OCI-LY1 (cell line): ENCODE data around the gene PPP2R5C.
"Not testable (repeated sequence)": the region's sequence is repeated elsewhere in the genome, so short reads cannot be mapped to it uniquely, and the experiment has no call there.

ENCODE experiments used
- H2AFZ ChIP-seq: fragments of 200-600 bp; sonication (generic), shearing (Covaris generic); 2 replicates; pipeline ENCODE4 v1.6.0; 2014; ENCODE audit warnings: antibody characterized with exemption, mild to moderate bottlenecking, low read length
- H3F3A ChIP-seq: fragments of 200-600 bp; sonication (generic), shearing (Covaris generic); 2 replicates; pipeline ENCODE4 v1.6.0; 2014; ENCODE audit warnings: mild to moderate bottlenecking, antibody characterized with exemption, low read length, moderate library complexity; ENCODE audit not compliant: insufficient read depth
- H3K27ac ChIP-seq: fragments of 200-600 bp; sonication (generic); 2 replicates; pipeline ENCODE4 v1.5.1; 2014; ENCODE audit warnings: low read length, mixed run types, mild to moderate bottlenecking, low read depth; ENCODE audit not compliant: poor library complexity, severe bottlenecking
- H3K27me3 ChIP-seq: fragments of 200-600 bp; sonication (generic); 2 replicates; pipeline ENCODE4 v1.6.0; 2014; ENCODE audit warnings: antibody characterized with exemption, mild to moderate bottlenecking, low read length, moderate library complexity; ENCODE audit not compliant: insufficient read depth
- H3K36me3 ChIP-seq: fragments of 200-600 bp; sonication (generic); 2 replicates; pipeline ENCODE4 v1.6.1; 2014; ENCODE audit warnings: mild to moderate bottlenecking, antibody characterized with exemption, low read length, moderate library complexity, mixed read lengths; ENCODE audit not compliant: insufficient read depth
- H3K4me1 ChIP-seq: fragments of 200-600 bp; sonication (generic); 2 replicates; pipeline ENCODE4 v1.5.1; 2014; ENCODE audit warnings: mild to moderate bottlenecking, low read length, moderate library complexity; ENCODE audit not compliant: insufficient read depth, severe bottlenecking
- H3K4me2 ChIP-seq: fragments of 200-600 bp; sonication (generic), shearing (Covaris generic); 2 replicates; pipeline ENCODE4 v1.6.1; 2014; ENCODE audit warnings: low read length
- H3K4me3 ChIP-seq: fragments of 200-600 bp; sonication (generic); 2 replicates; pipeline ENCODE4 v1.5.1; 2014; ENCODE audit warnings: low read length, low read depth, mild to moderate bottlenecking, mixed read lengths; ENCODE audit not compliant: poor library complexity, severe bottlenecking
- H3K79me2 ChIP-seq: fragments of 200-600 bp; shearing (Covaris generic); 2 replicates; pipeline ENCODE4 v1.6.1; 2016; ENCODE audit warnings: mixed run types, low read length, mixed read lengths; ENCODE audit not compliant: insufficient read depth
- H3K9ac ChIP-seq: fragments of 200-600 bp; sonication (generic), shearing (Covaris generic); 2 replicates; pipeline ENCODE4 v1.6.1; 2014; ENCODE audit warnings: mild to moderate bottlenecking, low read length, mixed read lengths
- H3K9me2 ChIP-seq: fragments of 200-600 bp; sonication (generic), shearing (Covaris generic); 2 replicates; pipeline ENCODE4 v1.6.1; 2014; ENCODE audit warnings: low read depth, mild to moderate bottlenecking, low read length, mixed read lengths
- H3K9me3 ChIP-seq: fragments of 200-600 bp; shearing (Covaris generic); 2 replicates; pipeline ENCODE4 v1.6.1; 2014; ENCODE audit warnings: low read length, mixed read lengths
- H4K20me1 ChIP-seq: fragments of 200-600 bp; sonication (generic), shearing (Covaris generic); 2 replicates; pipeline ENCODE4 v1.6.0; 2016; ENCODE audit warnings: mild to moderate bottlenecking, low read length; ENCODE audit not compliant: insufficient read depth
- EZH2 ChIP-seq: fragments of 200-600 bp; sonication (generic), shearing (Covaris generic); IDR thresholded peaks from 2 replicates; pipeline ENCODE4 v1.8.0; 2017; ENCODE audit warnings: borderline replicate concordance, mixed run types, mild to moderate bottlenecking, antibody characterized with exemption, low read length, moderate library complexity, mixed read lengths
- TF ChIP-seq, protein P1 (sequence below): fragments of 200-600 bp; sonication (generic), shearing (Covaris generic); IDR thresholded peaks from 2 replicates; pipeline ENCODE4 v1.5.1; 2017; ENCODE audit warnings: mild to moderate bottlenecking, antibody characterized with exemption, low read length, moderate library complexity, mixed read lengths

Gene PPP2R5C

DNA sequence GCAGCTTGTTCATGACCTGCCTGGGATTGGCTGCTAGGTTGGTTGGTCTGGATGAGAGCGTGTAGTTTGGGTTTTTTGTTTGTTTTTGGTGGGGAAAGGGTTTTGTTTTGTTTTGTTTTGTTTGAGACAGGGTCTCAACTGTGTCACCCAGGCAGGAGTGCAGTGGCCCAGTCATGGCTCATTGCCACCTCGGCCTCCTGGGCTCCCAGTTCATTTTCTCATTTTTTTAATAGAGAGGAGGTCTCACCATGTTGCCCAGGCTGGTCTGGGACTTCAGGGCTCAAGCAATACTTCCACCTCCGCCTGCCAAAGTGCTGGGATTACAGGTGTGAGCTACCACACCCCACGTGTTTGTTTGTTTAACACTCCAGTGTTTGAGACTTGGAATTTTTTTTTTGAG is 206.7 kb downstream of the PPP2R5C start:
- Histone ChIP-seq H3K9me2 (no peaks in the 10 kb centered on the region), H3K27ac (peak overlapping the region; percentile 94), H3K4me2 (peak overlapping the region; percentile 93), H3K79me2 (peaks cover 66% of the 10 kb centered on the region), H4K20me1 (no peaks in the 10 kb centered on the region), H2AFZ (no peak overlapping the region), H3K4me1 (peaks cover 64% of the 10 kb centered on the region), H3K9ac (peak overlapping the region; percentile 89), H3F3A (no peaks in the 10 kb centered on the region; the same call in 1 of the 2 replicates), H3K4me3 (peak overlapping the region; percentile 96), H3K27me3 (no peaks in the 10 kb centered on the region), H3K9me3 (no peaks in the 10 kb centered on the region), H3K36me3 (0 out of 2 replicates have a peak, but pooled peaks cover 4% of the 10 kb centered on the region)
- no peak for TF ChIP-seq EZH2
- TF ChIP-seq, protein P1, sequence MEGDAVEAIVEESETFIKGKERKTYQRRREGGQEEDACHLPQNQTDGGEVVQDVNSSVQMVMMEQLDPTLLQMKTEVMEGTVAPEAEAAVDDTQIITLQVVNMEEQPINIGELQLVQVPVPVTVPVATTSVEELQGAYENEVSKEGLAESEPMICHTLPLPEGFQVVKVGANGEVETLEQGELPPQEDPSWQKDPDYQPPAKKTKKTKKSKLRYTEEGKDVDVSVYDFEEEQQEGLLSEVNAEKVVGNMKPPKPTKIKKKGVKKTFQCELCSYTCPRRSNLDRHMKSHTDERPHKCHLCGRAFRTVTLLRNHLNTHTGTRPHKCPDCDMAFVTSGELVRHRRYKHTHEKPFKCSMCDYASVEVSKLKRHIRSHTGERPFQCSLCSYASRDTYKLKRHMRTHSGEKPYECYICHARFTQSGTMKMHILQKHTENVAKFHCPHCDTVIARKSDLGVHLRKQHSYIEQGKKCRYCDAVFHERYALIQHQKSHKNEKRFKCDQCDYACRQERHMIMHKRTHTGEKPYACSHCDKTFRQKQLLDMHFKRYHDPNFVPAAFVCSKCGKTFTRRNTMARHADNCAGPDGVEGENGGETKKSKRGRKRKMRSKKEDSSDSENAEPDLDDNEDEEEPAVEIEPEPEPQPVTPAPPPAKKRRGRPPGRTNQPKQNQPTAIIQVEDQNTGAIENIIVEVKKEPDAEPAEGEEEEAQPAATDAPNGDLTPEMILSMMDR: no peak

DNA sequence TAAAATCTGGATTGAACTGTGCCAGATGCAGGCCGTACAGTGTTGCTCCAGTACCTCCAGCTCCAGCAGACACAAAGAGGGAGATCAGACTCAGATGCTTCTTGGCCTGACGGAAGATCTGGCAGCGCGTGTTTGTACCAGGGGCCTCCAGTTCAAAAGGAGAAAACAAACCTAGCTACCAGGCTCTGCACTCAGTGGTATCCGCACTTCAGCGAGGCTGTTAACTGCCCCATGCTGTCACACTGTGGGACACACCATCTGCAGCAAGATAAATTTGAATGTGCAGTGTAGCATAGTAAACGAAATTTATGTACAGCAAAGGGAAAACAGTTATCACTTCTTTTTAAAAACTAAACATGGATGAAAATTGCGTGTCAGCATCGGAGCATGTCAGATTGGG is 208.0 kb downstream of the PPP2R5C start:
- Histone ChIP-seq H3F3A (no peaks in the 10 kb centered on the region; the same call in 1 of the 2 replicates), H3K4me2 (peak overlapping the region; percentile 61), H3K9ac (peak overlapping the region; percentile 53; the same call in 1 of the 2 replicates), H3K9me2 (no peaks in the 10 kb centered on the region), H3K27ac (peak overlapping the region; percentile 94), H3K36me3 (0 out of 2 replicates have a peak, but pooled peaks cover 4% of the 10 kb centered on the region), H4K20me1 (no peaks in the 10 kb centered on the region), H3K27me3 (no peaks in the 10 kb centered on the region), H3K4me1 (peaks cover 59% of the 10 kb centered on the region), H3K79me2 (peaks cover 78% of the 10 kb centered on the region), H2AFZ (no peak overlapping the region), H3K9me3 (no peaks in the 10 kb centered on the region), H3K4me3 (peak overlapping the region; percentile 43)
- no peak for TF ChIP-seq EZH2
- TF ChIP-seq, protein P1: no peak

DNA sequence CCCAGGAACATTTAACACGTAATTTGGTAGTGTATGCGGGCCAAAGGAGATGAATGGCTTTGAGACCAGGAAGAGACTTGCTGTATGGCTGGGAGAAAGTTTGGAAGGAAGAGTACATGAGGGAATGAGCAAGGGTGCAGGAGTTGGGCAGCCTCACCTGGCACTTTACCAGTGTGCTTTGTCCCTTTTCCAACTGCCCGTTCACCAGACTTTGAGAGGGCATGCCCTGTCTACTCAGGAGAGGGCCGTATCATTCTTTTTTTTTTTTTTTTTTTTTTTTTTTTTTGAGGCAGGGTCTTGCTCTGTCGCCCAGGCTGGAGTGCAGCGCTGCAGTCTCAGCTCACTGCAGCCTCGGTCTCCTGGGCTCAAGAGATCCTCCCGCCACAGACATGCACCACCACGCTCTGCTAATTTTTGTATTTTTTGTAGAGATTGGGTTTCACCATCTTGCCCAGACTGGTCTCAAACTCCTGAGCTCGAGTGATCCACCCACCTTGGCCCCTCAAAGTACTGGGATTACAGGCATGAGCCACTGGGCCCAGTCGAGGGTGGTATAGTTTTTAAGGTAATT is 209.4 kb downstream of the PPP2R5C start:
- Histone ChIP-seq H3F3A (no peaks in the 10 kb centered on the region; the same call in 1 of the 2 replicates), H2AFZ (no peak overlapping the region), H3K9ac (peak overlapping the region; percentile 22; the same call in 1 of the 2 replicates), H3K4me3 (no peak overlapping the region), H3K27ac (peak overlapping the region; percentile 94), H3K27me3 (no peaks in the 10 kb centered on the region), H3K9me3 (no peaks in the 10 kb centered on the region), H4K20me1 (no peaks in the 10 kb centered on the region), H3K79me2 (peaks cover 76% of the 10 kb centered on the region), H3K36me3 (peaks cover 9% of the 10 kb centered on the region; the same call in 1 of the 2 replicates), H3K4me2 (peak overlapping the region; percentile 40; the same call in 1 of the 2 replicates), H3K9me2 (no peaks in the 10 kb centered on the region), H3K4me1 (peaks cover 57% of the 10 kb centered on the region)
- TF ChIP-seq EZH2: no peak
- TF ChIP-seq, protein P1: no peak

DNA sequence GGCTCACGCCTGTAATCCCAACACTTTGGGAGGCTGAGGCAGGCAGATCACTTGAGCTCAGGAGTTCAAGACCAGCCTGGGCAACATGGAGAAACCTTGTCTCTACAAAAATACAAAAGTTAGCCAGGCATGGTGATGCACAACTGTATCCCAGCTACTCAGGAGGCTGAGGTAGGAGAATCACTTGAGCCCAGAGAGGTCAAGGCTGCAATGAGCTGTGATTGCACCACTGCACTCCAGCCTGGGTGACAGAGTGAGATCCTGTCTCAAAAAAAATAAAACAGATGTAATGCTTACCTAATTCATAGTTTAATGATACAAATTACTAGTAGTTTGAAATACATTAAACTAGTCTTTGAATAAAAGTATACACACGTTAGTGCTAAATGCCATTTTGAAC is 209.9 kb downstream of the PPP2R5C start:
- H2AFZ ChIP-seq, H3K36me3 ChIP-seq, H3K9me2 ChIP-seq, H3K9ac ChIP-seq, H3K9me3 ChIP-seq, H3K27me3 ChIP-seq, H4K20me1 ChIP-seq, H3K4me2 ChIP-seq, H3F3A ChIP-seq, H3K4me3 ChIP-seq: not testable (repeated sequence)
- H3K27ac ChIP-seq: peak overlapping the region; percentile 94
- H3K4me1 ChIP-seq: peaks cover 52% of the 10 kb centered on the region
- peaks cover 71% of the 10 kb centered on the region for H3K79me2 ChIP-seq
